Esophagus squamous epithelium (tissue), 5 donors: ENCODE measurements around the gene RDH13. TPM values are rescaled to one million over a fixed set of nuclear protein-coding genes. Genes with fewer than 3 reads are reported as not detected.
A peak's percentile ranks its signal among the peaks of the same experiment; 100 is the strongest.
"Not testable (repeated sequence)": the region's sequence is repeated elsewhere in the genome, so short reads cannot be mapped to it uniquely, and the experiment has no call there.

ENCODE experiments used
- DNase-seq: peaks from one replicate; lab custom pipeline; 2025; lab: John Stamatoyannopoulos, UW
- H3K27ac ChIP-seq, 4 donors: fragments of 200-600 bp; sonication (generic); one replicate each; pipeline ENCODE4 v1.5.1; 2016 to 2019; ENCODE audit warnings: mild to moderate bottlenecking in 1 of 4
- H3K27me3 ChIP-seq, 4 donors: fragments of 200-600 bp; sonication (generic); 1 replicate in 3 of 4; 2 replicates in 1 of 4; pipeline versions ENCODE4 v1.5.1 to v1.6.0; 2017 to 2021; ENCODE audit warnings: antibody characterized with exemption in 1 of 4
- H3K36me3 ChIP-seq, 3 donors: fragments of 200-600 bp; sonication (generic); one replicate each; pipeline ENCODE4 v1.5.1; 2016 to 2019
- H3K4me1 ChIP-seq, 3 donors: fragments of 200-600 bp; sonication (generic); one replicate each; pipeline ENCODE4 v1.5.1; 2017 to 2019
- H3K4me3 ChIP-seq, 4 donors: fragments of 200-600 bp; sonication (generic); 1 replicate in 3 of 4; 2 replicates in 1 of 4; pipeline ENCODE4 v1.5.1; 2016 to 2019; ENCODE audit warnings: mild to moderate bottlenecking in 2 of 4, moderate library complexity in 1 of 4
- H3K9me3 ChIP-seq, 3 donors: fragments of 200-600 bp; sonication (generic); one replicate each; pipeline ENCODE4 v1.5.1; 2016 to 2019
- CTCF ChIP-seq, 6 experiments: fragments of 450-650 bp in 4 of 6; fragments of 200-600 bp in 2 of 6; sonication (generic) in 2 of 6; IDR thresholded peaks; one replicate each; pipeline ENCODE4 v1.5.1; 2016 to 2019; ENCODE audit warnings: antibody characterized with exemption in 6 of 6, mild to moderate bottlenecking in 4 of 6, moderate library complexity in 4 of 6
- POLR2A ChIP-seq, 4 donors: fragments of 450-650 bp; IDR thresholded peaks; one replicate each; pipeline ENCODE4 v1.6.1; 2017; ENCODE audit warnings: antibody characterized with exemption in 4 of 4, mild to moderate bottlenecking in 4 of 4, moderate library complexity in 3 of 4
- WGBS, 2 donors: methylation state at CpG; one replicate each; pipeline ENCODE4 v1.1.5; 2018; 5-methylcytosine and 5-hydroxymethylcytosine counted together
- intact Hi-C: fragments of 100-400 bp; cut with DNase I; formaldehyde crosslinking; loops from one replicate; pipeline ENCODE4 v1.15.0; 2022
- total RNA-seq, 4 donors: library from RNA; depleted of rRNA; stranded (reverse); fragments of >200 nt; gene quantifications; one replicate each; pipeline ENCODE4 v1.1.0, GENCODE V29; 2016
- donor health status: DM: yes; HTN: yes; CAD: no.

Gene RDH13
- total RNA-seq, 4 donors from 2014 or later = 32.2 to 68.0 (median 41.4) TPM

DNA sequence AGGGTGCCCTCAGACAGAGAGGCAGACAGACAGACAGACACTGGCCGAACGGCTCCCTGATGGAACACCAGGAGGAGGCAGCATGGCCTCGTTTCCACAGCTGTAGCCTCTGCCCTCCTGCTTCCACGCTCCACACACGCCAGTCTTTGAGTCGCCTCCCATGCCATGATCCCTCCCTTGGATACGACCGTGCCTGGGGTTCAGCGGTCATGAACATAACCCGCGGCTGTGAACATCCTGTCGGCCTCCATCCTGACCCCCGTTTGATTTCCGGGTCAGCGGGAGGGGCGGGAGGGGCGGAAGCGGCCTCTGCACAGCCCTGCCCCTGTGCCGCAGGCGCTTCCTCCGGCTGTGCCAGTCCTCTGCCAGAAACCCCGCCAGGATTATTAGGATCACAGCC lies 48.2 kb downstream of the RDH13 start:
- Histone ChIP-seq H3K4me1 (no peaks in the 10 kb centered on the region), H3K27me3 (no peaks in the 10 kb centered on the region), H3K36me3 (no peaks in the 10 kb centered on the region), H3K27ac (peak overlapping the region in 1 of 4 donors; percentile 39), H3K4me3 (peak overlapping the region in 1 of 4 donors; percentile 1), H3K9me3 (no peaks in the 10 kb centered on the region)
- intact Hi-C loops = no loop called here
- DNase-seq = no peak
- 50 to 75% methylated on average over 1 to 10 of the region's 22 CpGs for WGBS, 2 donors
- TF ChIP-seq POLR2A (IDR thresholded peaks at IDR 0.05) = no peak

- H3K27ac ChIP-seq = no peak overlapping the region
- no peak for TF ChIP-seq POLR2A (IDR thresholded peaks at IDR 0.05)
- TF ChIP-seq CTCF (IDR thresholded peaks at IDR 0.05) = no peak
- DNase-seq = no peak
- WGBS, 2 donors = 72 to 76% methylated on average over 5 of the region's 5 CpGs
- no peaks in the 10 kb centered on the region for H3K9me3 ChIP-seq
- intact Hi-C loops = no loop called here
- H3K36me3 ChIP-seq = no peaks in the 10 kb centered on the region
- no peaks in the 10 kb centered on the region for H3K4me1 ChIP-seq
- no peak overlapping the region for H3K4me3 ChIP-seq
- no peaks in the 10 kb centered on the region for H3K27me3 ChIP-seq
Observed at GRCh38 chr19:55013596-55013995, 49.4 kb downstream of the RDH13 start.

DNA sequence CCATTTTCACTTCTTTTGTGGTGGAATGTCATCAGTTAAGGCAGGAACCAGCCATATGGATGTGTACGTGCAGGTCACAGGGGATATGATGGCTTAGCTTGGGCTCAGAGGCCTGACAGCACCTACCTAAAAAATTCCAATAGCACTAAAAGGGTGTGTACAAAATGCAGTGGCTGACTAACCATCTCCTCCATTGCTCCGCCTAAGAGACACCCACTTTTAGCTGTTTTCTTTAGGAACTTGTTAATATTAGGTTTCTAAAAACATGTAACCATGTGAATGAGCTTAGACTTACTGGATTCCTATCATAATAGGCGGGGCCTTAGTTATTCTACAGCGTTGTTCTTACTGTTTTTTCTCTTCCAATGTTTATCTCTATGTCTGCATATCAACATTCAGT lies 50.6 kb downstream of the RDH13 start:
- Histone ChIP-seq H3K9me3 (no peaks in the 10 kb centered on the region), H3K4me3 (no peak overlapping the region), H3K4me1 (no peaks in the 10 kb centered on the region), H3K27ac (no peak overlapping the region), H3K27me3 (no peaks in the 10 kb centered on the region), H3K36me3 (no peaks in the 10 kb centered on the region)
- WGBS, 2 donors = 62 to 74% methylated on average over 4 of the region's 4 CpGs
- TF ChIP-seq POLR2A (IDR thresholded peaks at IDR 0.05) = no peak
- no peak for TF ChIP-seq CTCF (IDR thresholded peaks at IDR 0.05)
- DNase-seq = no peak
- intact Hi-C loops = no loop called here

DNA sequence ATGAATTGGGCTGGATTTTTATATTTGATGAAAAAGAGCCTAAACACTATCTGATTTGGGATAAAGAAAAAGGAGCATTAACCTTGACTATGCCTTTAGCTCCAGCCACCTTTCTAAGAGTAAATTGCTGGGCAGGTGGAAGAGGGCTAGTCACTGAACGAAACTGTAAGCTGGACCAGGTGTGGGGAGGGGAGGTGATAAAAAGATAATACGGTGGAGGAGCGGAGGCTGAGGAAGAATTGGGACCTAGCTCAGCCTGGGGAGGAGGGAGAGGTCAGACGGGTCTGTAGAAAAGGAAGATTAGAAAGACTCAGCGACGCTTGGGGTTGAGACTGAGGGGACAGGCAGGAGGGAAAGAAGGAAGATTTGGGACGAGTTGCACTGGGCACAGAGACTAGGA lies 52.4 kb downstream of the RDH13 start:
- H3K36me3 ChIP-seq, H3K27ac ChIP-seq, intact Hi-C loops, H3K9me3 ChIP-seq, DNase-seq, H3K27me3 ChIP-seq, H3K4me3 ChIP-seq: not testable (repeated sequence)
- peaks cover 0 to 12% (median 0%) of the 10 kb centered on the region in 3 donors for H3K4me1 ChIP-seq
- 73 to 82% methylated on average over 7 of the region's 7 CpGs for WGBS, 2 donors

DNA sequence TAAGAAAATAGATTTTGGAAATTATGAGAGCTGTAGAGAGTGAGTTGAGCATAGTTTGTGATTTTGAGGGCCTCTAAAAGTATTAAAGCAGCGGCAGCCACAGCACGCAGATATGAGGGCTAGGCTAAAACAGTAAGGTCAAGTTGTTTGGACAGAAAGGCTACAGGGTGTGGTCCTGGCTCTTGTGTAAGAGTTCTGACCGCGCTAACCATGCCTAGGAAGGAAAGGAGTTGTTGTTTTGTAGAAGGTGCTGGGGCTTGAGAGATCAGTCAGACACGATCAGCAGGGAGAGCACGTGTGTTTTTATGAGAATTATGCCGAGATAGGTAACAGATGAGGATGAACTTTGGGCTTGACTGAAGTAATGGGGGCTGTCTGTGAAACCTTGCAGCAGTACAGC lies 54.2 kb downstream of the RDH13 start:
- Histone ChIP-seq H3K9me3 (peaks cover 0 to 14% (median 5%) of the 10 kb centered on the region in 3 donors), H3K27me3 (peaks cover 0 to 13% (median 0%) of the 10 kb centered on the region in 4 donors), H3K4me1 (peaks cover 0 to 12% (median 0%) of the 10 kb centered on the region in 3 donors)
- 74 to 80% methylated on average over 7 of the region's 7 CpGs for WGBS, 2 donors
- DNase-seq, H3K27ac ChIP-seq, H3K4me3 ChIP-seq, intact Hi-C loops, H3K36me3 ChIP-seq: not testable (repeated sequence)

GRCh38 chr19:55008189-55008588 lies 54.8 kb downstream of the RDH13 start:
- intact Hi-C loops, DNase-seq, H3K4me3 ChIP-seq, H3K36me3 ChIP-seq, H3K27ac ChIP-seq: not testable (repeated sequence)
- Histone ChIP-seq H3K9me3 (peaks cover 0 to 14% (median 5%) of the 10 kb centered on the region in 3 donors), H3K27me3 (peaks cover 0 to 19% (median 0%) of the 10 kb centered on the region in 4 donors), H3K4me1 (peaks cover 0 to 12% (median 0%) of the 10 kb centered on the region in 3 donors)
- WGBS, 2 donors = 73 to 77% methylated on average over 4 of the region's 5 CpGs

DNA sequence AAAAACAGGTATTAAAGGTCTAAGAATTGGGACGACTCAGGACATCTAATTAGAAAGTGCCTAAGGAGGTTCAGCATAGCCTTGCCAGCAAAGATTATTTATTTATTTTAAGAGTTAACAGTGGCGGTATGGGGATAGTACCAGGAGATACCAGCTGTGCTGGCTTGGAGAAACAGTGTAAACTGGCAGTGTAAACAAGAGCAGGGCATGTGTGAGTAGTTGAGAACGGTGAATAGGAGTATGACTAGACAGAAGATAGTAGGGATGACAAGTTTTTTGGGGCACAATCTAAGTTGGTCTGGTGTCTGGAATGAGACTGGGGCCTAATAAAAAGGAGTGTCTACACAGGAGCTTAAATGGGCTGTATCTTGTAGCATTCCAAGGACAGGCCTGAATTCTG lies 55.4 kb downstream of the RDH13 start:
- H3K27ac ChIP-seq, H3K4me3 ChIP-seq, DNase-seq, intact Hi-C loops, H3K36me3 ChIP-seq: not testable (repeated sequence)
- peaks cover 0 to 12% (median 0%) of the 10 kb centered on the region in 3 donors for H3K4me1 ChIP-seq
- H3K9me3 ChIP-seq = peaks cover 0 to 14% (median 5%) of the 10 kb centered on the region in 3 donors
- 50 to 56% methylated on average over 3 of the region's 3 CpGs for WGBS, 2 donors
- H3K27me3 ChIP-seq = peaks cover 0 to 23% (median 0%) of the 10 kb centered on the region in 4 donors

DNA sequence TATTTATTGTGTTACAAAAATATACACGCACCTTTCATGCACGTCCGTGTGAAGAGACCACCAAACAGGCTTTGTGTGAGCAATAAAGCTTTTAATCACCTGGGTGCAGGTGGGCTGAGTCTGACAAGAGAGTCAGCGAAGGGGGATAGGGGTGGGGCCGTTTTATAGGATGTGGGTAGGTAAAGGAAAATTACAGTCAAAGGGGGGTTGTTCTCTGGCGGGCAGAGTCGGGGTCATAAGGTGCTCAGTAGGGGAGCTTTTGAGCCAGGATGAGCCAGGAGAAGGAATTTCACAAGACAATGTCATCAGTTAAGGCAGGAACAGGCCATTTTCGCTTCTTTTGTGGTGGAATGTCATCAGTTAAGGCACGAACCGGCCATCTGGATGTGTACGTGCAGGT lies 56.2 kb downstream of the RDH13 start:
- 59 to 65% methylated on average over 11 of the region's 11 CpGs for WGBS, 2 donors
- H3K36me3 ChIP-seq, DNase-seq, intact Hi-C loops, H3K27ac ChIP-seq: not testable (repeated sequence)
- Histone ChIP-seq H3K4me1 (peaks cover 0 to 12% (median 0%) of the 10 kb centered on the region in 3 donors), H3K9me3 (peaks cover 0 to 14% (median 5%) of the 10 kb centered on the region in 3 donors), H3K27me3 (peaks cover 0 to 27% (median 0%) of the 10 kb centered on the region in 4 donors), H3K4me3 (peak overlapping the region; percentile 23 to 49 (median 40))
